ENCODE data around the gene RPP40.

Gene RPP40

GRCh38 chr6:5003604-5004372 lies at the start of gene RPP40:
RPP40 (minus strand) TSS chr6:5004037; CDS start chr6:5004002, 35 bp downstream.
- peak; percentile 69 for TF ChIP-seq CTCF (IDR thresholded peaks at IDR 0.05; ENCODE audit: extremely low read depth, missing control alignments)
- DNase-seq (ENCODE audit: low spot score): peak; percentile 95

GRCh38 chr6:5053038-5053437 lies 49.2 kb upstream of the RPP40 start:
- DNase-seq (ENCODE audit: low spot score): no peak
- TF ChIP-seq CTCF (IDR thresholded peaks at IDR 0.05; ENCODE audit: extremely low read depth, missing control alignments): no peak

- no peak for TF ChIP-seq CTCF (IDR thresholded peaks at IDR 0.05; ENCODE audit: extremely low read depth, missing control alignments)
- DNase-seq (ENCODE audit: low spot score): no peak
Measured at GRCh38 chr6:5051394-5051793, 47.6 kb upstream of the RPP40 start.

GRCh38 chr6:5050009-5050408 lies 46.2 kb upstream of the RPP40 start:
- TF ChIP-seq CTCF (IDR thresholded peaks at IDR 0.05; ENCODE audit: extremely low read depth, missing control alignments): no peak
- DNase-seq (ENCODE audit: low spot score): no peak

- no peak for TF ChIP-seq CTCF (IDR thresholded peaks at IDR 0.05; ENCODE audit: extremely low read depth, missing control alignments)
- no peak for DNase-seq (ENCODE audit: low spot score)
Measured at GRCh38 chr6:5046430-5046829, 42.6 kb upstream of the RPP40 start.

- TF ChIP-seq CTCF (IDR thresholded peaks at IDR 0.05; ENCODE audit: extremely low read depth, missing control alignments): no peak
- no peak for DNase-seq (ENCODE audit: low spot score)
Measured at GRCh38 chr6:5045416-5045815, 41.6 kb upstream of the RPP40 start.

- no peak for TF ChIP-seq CTCF (IDR thresholded peaks at IDR 0.05; ENCODE audit: extremely low read depth, missing control alignments)
- DNase-seq (ENCODE audit: low spot score): no peak
Measured at GRCh38 chr6:5044866-5045265, 41.0 kb upstream of the RPP40 start.
